GM12878 (cell line): Measurements from ENCODE around the gene SARS1.

ENCODE experiments used
- BCLAF1 ChIP-seq: fragments of 450-650 bp; IDR thresholded peaks from 2 replicates; pipeline ENCODE4 v1.6.1; 2017; ENCODE audit warnings: antibody characterized with exemption, mild to moderate bottlenecking, moderate library complexity
- GABPA ChIP-seq: IDR thresholded peaks from 2 replicates; pipeline ENCODE4 v1.6.1; 2014; ENCODE audit warnings: antibody characterized with exemption, low read depth, mild to moderate bottlenecking, inconsistent platforms
- NFYB ChIP-seq: IDR thresholded peaks from 2 replicates; pipeline ENCODE4 v1.6.1; 2011; ENCODE audit warnings: low read depth, mild to moderate bottlenecking, low read length, improper control_type of control experiment, moderate library complexity; ENCODE audit not compliant: insufficient read depth
- RFX5 ChIP-seq: IDR thresholded peaks from 2 replicates; pipeline ENCODE4 v1.6.1; 2011; ENCODE audit warnings: low read depth, low read length, improper control_type of control experiment
- TARDBP ChIP-seq: IDR thresholded peaks from 2 replicates; pipeline ENCODE4 v1.6.1; 2016; ENCODE audit warnings: borderline replicate concordance
- TCF3 ChIP-seq: IDR thresholded peaks from 2 replicates; pipeline ENCODE4 v1.6.1; 2012; ENCODE audit warnings: low read depth, mild to moderate bottlenecking, low read length, borderline replicate concordance; ENCODE audit not compliant: insufficient read depth
- USF1 ChIP-seq: IDR thresholded peaks from 2 replicates; pipeline ENCODE4 v1.6.1; 2011; ENCODE audit warnings: borderline replicate concordance, low read depth, mild to moderate bottlenecking, moderate library complexity, mixed read lengths, low read length; ENCODE audit not compliant: insufficient read depth; ENCODE audit errors: extremely low read length
- TF ChIP-seq, protein P1 (sequence below), 3 experiments: IDR thresholded peaks in 2 of 3; conservative IDR thresholded peaks in 1 of 3; 2 replicates each; pipeline ENCODE4 v1.5.1; 2011; ENCODE audit warnings: low read depth in 3 of 3, low read length in 3 of 3, mild to moderate bottlenecking in 3 of 3, control low read depth in 2 of 3, moderate library complexity in 2 of 3, inconsistent platforms in 1 of 3, mixed read lengths in 1 of 3; ENCODE audit not compliant: control insufficient read depth in 2 of 3, insufficient read depth in 1 of 3; ENCODE audit errors: extremely low read depth in 1 of 3
- TF ChIP-seq, protein P2 (sequence below): fragments of 450-650 bp; IDR thresholded peaks from 2 replicates; pipeline ENCODE4 v1.6.1; 2018; ENCODE audit warnings: mild to moderate bottlenecking, low read depth, moderate library complexity; ENCODE audit not compliant: partially characterized antibody

DNA sequence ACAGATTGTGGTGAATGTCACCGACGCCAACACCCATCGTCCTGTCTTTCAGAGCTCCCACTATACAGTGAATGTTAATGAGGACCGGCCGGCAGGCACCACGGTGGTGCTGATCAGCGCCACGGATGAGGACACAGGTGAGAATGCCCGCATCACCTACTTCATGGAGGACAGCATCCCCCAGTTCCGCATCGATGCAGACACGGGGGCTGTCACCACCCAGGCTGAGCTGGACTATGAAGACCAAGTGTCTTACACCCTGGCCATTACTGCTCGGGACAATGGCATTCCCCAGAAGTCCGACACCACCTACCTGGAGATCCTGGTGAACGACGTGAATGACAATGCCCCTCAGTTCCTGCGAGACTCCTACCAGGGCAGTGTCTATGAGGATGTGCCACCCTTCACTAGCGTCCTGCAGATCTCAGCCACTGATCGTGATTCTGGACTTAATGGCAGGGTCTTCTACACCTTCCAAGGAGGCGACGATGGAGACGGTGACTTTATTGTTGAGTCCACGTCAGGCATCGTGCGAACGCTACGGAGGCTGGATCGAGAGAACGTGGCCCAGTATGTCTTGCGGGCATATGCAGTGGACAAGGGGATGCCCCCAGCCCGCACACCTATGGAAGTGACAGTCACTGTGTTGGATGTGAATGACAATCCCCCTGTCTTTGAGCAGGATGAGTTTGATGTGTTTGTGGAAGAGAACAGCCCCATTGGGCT lies 38.6 kb downstream of the SARS1 start:
- TF ChIP-seq, protein P1, sequence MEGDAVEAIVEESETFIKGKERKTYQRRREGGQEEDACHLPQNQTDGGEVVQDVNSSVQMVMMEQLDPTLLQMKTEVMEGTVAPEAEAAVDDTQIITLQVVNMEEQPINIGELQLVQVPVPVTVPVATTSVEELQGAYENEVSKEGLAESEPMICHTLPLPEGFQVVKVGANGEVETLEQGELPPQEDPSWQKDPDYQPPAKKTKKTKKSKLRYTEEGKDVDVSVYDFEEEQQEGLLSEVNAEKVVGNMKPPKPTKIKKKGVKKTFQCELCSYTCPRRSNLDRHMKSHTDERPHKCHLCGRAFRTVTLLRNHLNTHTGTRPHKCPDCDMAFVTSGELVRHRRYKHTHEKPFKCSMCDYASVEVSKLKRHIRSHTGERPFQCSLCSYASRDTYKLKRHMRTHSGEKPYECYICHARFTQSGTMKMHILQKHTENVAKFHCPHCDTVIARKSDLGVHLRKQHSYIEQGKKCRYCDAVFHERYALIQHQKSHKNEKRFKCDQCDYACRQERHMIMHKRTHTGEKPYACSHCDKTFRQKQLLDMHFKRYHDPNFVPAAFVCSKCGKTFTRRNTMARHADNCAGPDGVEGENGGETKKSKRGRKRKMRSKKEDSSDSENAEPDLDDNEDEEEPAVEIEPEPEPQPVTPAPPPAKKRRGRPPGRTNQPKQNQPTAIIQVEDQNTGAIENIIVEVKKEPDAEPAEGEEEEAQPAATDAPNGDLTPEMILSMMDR (IDR thresholded peaks at IDR 0.05 in 2 of 3, conservative IDR thresholded peaks at IDR 0.05 in 1 of 3; ENCODE audit: control insufficient read depth in 2 of 3, extremely low read depth in 1 of 3, insufficient read depth in 1 of 3, low read depth in 3 of 3, low read length in 3 of 3), result no peak
- no peak for TF ChIP-seq RFX5
- TF ChIP-seq TCF3, result no peak
- no peak for TF ChIP-seq NFYB
- TF ChIP-seq, protein P2, sequence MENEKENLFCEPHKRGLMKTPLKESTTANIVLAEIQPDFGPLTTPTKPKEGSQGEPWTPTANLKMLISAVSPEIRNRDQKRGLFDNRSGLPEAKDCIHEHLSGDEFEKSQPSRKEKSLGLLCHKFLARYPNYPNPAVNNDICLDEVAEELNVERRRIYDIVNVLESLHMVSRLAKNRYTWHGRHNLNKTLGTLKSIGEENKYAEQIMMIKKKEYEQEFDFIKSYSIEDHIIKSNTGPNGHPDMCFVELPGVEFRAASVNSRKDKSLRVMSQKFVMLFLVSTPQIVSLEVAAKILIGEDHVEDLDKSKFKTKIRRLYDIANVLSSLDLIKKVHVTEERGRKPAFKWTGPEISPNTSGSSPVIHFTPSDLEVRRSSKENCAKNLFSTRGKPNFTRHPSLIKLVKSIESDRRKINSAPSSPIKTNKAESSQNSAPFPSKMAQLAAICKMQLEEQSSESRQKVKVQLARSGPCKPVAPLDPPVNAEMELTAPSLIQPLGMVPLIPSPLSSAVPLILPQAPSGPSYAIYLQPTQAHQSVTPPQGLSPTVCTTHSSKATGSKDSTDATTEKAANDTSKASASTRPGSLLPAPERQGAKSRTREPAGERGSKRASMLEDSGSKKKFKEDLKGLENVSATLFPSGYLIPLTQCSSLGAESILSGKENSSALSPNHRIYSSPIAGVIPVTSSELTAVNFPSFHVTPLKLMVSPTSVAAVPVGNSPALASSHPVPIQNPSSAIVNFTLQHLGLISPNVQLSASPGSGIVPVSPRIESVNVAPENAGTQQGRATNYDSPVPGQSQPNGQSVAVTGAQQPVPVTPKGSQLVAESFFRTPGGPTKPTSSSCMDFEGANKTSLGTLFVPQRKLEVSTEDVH, result no peak
- no peak for TF ChIP-seq USF1
- no peak for TF ChIP-seq GABPA
- no peak for TF ChIP-seq TARDBP
- TF ChIP-seq BCLAF1, result no peak
